Mononuclear cell (primary cell): ENCODE data around the gene HOXC12. TPM values are rescaled to one million over a fixed set of nuclear protein-coding genes. Genes with fewer than 3 reads are reported as not detected.

Source experiments
- H3K27me3 ChIP-seq: 2 replicates; pipeline ENCODE4 v1.6.0; 2011; ENCODE audit warnings: low read length, control low read depth; ENCODE audit not compliant: insufficient read depth
- H3K4me1 ChIP-seq: 2 replicates; pipeline ENCODE4 v1.5.1; 2011; ENCODE audit warnings: mild to moderate bottlenecking, low read length, control low read depth; ENCODE audit not compliant: insufficient read depth
- H3K4me3 ChIP-seq: 2 replicates; pipeline ENCODE4 v1.5.1; 2011; ENCODE audit warnings: mild to moderate bottlenecking, low read length, moderate library complexity
- H3K9me3 ChIP-seq: 2 replicates; pipeline ENCODE4 v1.5.1; 2011; ENCODE audit warnings: low read depth, mild to moderate bottlenecking, control low read depth, low read length
- total RNA-seq: library from RNA; depleted of rRNA; stranded (reverse); fragments of >200 nt; gene quantifications from one replicate; pipeline ENCODE4 v1.2.3, GENCODE V29; 2012

HOXC12 gene
- total RNA-seq, 1 donor: not detected

DNA sequence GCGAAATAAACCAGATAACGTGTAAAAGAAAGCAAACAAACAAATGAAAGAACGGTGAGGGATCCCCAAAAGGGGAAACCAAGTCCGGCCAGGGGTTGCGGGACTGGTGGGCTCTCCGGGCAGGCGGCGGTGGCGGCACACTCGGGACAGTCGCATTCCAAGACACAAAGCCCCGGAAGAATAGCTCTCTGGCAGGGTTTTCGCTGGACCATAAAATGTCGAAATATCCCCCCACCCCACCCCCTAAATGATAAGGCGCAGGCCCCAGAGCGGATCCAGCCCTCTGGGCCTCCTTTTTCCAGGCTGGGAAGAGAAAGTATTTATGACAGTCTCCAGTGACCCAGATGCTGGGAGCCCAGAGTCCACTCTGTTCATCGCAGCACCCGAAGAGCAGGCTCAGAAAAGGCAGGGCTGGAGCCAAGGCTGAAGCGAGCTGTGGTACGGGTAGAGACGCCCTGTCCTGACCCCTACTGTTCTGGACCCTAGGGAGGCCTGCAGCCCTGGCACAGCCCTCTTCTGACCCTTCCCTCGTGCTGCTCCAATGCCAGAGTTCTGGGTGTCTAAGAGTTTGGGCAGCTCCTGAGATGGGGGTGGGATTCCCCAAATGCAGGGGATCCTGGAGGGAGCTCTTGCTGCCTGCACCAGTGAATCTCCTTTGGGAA lies 52.0 kb downstream of the HOXC12 start:
- H3K4me3 ChIP-seq: no peak overlapping the region
- peaks cover 91% of the 10 kb centered on the region for H3K27me3 ChIP-seq
- H3K9me3 ChIP-seq: no peaks in the 10 kb centered on the region
- peaks cover 23% of the 10 kb centered on the region for H3K4me1 ChIP-seq

DNA sequence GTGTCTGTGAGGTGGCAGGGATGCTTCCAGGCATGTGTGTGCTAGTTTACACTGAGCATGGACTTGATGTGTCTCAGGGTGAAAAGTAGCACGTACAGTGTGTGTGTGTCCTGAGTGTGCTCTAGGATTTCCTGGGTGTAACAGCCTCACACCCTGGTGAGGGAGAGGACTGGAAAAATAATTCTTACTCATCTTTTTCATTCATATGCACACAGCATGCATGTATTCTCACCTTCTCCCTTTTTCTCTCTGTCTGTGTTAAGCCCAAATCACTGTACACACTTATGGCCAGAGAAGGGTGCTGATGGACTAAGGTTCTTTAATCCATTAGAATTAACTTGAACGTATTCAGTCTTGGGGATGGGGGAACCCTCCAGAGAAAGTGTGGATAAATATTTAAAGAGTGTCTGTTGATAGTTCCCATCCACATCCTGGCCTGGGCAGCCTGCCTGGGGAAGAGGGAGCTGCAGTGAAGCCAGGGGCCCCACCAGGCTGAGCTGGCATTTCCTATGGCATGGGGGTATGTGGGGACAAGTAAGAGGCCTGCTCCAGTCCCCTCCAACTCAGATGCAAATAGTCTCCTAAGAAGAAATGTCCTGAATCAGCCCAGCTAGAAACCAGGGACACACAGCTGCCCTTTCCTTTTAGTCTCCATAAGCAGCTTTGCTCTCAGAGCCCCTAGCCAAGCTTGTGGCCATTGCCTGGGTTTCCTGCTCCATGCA lies 53.0 kb downstream of the HOXC12 start:
- H3K4me1 ChIP-seq: peaks cover 23% of the 10 kb centered on the region
- no peaks in the 10 kb centered on the region for H3K9me3 ChIP-seq
- H3K27me3 ChIP-seq: peaks cover 90% of the 10 kb centered on the region
- no peak overlapping the region for H3K4me3 ChIP-seq

DNA sequence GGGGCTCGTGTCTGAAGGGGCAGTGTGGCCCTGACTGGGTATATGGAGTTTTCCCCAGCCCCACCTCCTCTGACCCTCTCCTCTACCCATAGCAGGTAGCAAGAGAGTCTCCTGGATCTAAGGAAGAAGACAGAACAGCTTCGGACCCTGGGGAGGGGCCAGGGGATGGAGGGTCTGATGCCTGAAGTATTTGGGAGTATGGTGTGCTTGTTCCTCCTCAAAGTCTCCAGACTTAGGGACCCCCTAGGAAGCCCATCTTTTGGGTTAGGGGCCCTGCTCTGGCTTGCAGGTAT lies 53.5 kb downstream of the HOXC12 start:
- no peaks in the 10 kb centered on the region for H3K9me3 ChIP-seq

More for the DNA sequence above, 53.5 kb downstream of the HOXC12 start:
- Histone ChIP-seq H3K4me1 (peaks cover 23% of the 10 kb centered on the region), H3K27me3 (peaks cover 90% of the 10 kb centered on the region), H3K4me3 (no peak overlapping the region)

Other genes with a start within 250 kb of the HOXC12 start
- 69.4 TPM for gene CALCOCO1, start 227.5 kb upstream of the HOXC12 start, total RNA-seq
- not detected for gene CISTR, start 202.9 kb upstream of the HOXC12 start, total RNA-seq
- not detected for gene HOXC13, start 16.1 kb upstream of the HOXC12 start, total RNA-seq
- not detected for gene HOXC11, start 18.2 kb downstream of the HOXC12 start, total RNA-seq
- not detected for gene HOTAIR, start 20.1 kb downstream of the HOXC12 start, total RNA-seq
- not detected for gene HOXC10, start 30.2 kb downstream of the HOXC12 start, total RNA-seq
- not detected for gene HOXC9, start 45.3 kb downstream of the HOXC12 start, total RNA-seq
- not detected for gene HOXC8, start 54.1 kb downstream of the HOXC12 start, total RNA-seq
- gene HOXC6, start 73.5 kb downstream of the HOXC12 start, total RNA-seq: not detected
- not detected for gene HOXC5, start 78.1 kb downstream of the HOXC12 start, total RNA-seq
- gene HOXC4, start 98.9 kb downstream of the HOXC12 start, total RNA-seq: 0.42 TPM
- 3.3 TPM for gene SMUG1, start 234.1 kb downstream of the HOXC12 start, total RNA-seq